Measurements from ENCODE around the gene ECSCR.

DNA sequence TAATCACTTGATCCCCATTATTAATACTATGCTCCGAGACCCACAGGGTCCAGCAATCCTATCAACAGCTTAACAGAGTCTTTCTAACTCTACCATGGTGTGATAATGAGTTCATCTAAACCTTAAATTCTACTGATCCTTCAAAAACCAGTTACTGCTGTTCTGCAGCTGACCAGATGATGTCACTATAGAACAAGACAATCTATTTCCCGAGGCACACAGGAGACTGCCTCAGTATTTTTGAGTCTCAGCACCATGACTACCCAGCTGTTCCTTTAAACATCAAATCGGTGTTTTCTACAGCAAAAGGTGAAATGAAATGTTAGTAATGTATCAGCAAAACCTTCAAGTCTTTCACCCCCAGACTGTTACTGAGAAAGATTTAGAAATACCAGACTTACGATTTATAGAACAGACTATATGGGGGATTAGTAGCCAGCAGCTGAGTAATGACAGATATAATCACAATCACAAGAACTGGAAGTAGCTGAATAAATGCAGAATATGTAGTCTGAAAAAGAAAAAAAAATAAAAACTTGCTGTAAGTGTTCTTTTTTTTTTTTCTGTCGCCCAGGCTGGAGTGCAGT is 40.1 kb downstream of the ECSCR start:
- TF ChIP-seq CTCF (IDR thresholded peaks at IDR 0.05; ENCODE audit: low read depth, low read length) (peak; percentile 84), MAX (IDR thresholded peaks at IDR 0.05; ENCODE audit: low read depth, low read length) (peak; percentile 58)
